Right renal pelvis (tissue), 4 donors: ENCODE data around the gene C11orf21. TPM values are rescaled to one million over a fixed set of nuclear protein-coding genes. Genes with fewer than 3 reads are reported as not detected.
"Not testable (repeated sequence)": the region's sequence is repeated elsewhere in the genome, so short reads cannot be mapped to it uniquely, and the experiment has no call there.

ENCODE experiments used
- DNase-seq, 4 donors: peaks; one replicate each; pipeline ENCODE4 v3.0.0-alpha.2; 2013; ENCODE audit warnings: low read depth in 4 of 4, low spot score in 3 of 4, missing footprints in 1 of 4
- polyA plus RNA-seq, 4 donors: library from polyadenylated mRNA; unstranded; fragments of 120-200 nt; gene quantifications; one replicate each; pipeline ENCODE4 v1.2.1, GENCODE V29; 2013; ENCODE audit not compliant: insufficient read length in 4 of 4

Gene C11orf21
- polyA plus RNA-seq, 4 donors = 0.62 to 1.0 (median 0.64) TPM

- no peak for DNase-seq
These were observed 2.6 kb downstream of the C11orf21 start for GRCh38 chr11:2298795-2299761.

GRCh38 chr11:2298131-2298794 lies 3.5 kb downstream of the C11orf21 start:
- no peak for DNase-seq

- no peak for DNase-seq
These were observed 4.1 kb downstream of the C11orf21 start for GRCh38 chr11:2297623-2298030.

GRCh38 chr11:2296913-2297622 lies 4.7 kb downstream of the C11orf21 start:
- no peak for DNase-seq

GRCh38 chr11:2295971-2296912 lies 5.5 kb downstream of the C11orf21 start:
- DNase-seq = no peak

- DNase-seq = no peak
These were observed 6.8 kb downstream of the C11orf21 start for GRCh38 chr11:2294926-2295290.

DNA sequence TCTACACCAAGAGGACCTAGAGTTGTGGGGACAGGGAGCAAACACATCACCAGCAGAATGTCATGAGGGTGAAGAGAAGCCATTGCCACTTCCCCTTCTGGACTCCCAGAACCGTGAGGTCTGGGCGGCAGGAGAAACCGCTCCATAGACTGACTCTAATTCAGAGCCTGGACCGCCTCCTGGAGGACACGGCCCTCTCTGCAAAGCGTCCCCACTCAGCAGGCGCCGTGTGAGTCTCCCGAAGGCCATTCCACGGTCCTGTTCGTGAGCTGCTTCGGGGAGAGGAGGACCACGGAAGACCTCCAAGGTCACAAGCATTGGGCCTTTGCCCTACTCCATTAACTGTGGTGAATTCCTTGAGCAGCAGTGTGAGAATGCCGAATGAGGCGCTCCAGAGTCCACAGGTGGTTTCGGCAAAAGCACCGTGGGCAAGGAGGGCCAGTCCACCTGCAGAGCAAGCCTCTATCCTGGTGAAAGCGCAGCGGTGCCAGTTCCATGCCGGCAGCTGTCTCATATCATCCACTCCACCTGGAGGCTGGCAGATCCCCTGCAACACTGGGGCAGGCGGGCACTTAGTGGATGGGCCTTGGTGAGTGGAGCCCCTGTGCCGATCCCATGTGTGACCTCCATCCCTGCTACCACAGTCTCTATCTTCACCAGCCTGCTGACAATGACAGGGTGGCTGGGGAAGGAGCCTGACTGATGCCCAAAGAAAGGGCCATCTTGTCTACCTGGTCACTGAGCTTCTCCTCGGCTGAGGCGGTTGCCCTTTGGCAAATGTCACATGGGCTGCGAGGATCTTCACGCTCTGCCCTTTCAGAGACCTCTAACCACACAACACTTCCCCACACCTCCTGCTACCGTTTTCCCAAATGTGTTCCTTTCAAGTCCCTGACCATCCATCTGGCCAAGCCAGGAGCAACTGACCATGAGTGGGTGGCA lies 7.5 kb downstream of the C11orf21 start:
- no peak for DNase-seq

DNA sequence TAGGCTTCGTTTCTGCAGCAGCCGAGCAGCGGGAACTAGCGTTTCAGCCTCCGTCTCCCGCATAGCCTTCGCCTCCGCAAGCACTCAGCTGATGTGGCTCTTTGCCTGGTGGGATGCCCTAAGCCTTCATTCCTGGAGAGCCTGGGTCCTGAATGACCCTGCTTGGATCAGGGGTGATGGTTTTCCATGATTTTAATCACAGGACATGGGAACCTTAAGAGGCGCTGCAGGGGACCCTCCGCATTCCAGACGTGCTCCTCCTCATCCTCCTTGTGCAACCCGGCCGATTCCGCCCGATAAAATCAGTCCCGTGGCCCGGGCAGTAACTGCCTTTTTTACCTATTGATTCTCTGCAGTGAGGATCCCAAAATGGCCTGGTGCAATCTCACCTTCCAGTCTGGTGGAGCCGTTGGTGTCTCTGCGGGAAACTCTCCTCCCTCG lies 8.2 kb downstream of the C11orf21 start:
- DNase-seq = no peak

- DNase-seq = no peak
These were observed 11.3 kb downstream of the C11orf21 start for GRCh38 chr11:2290351-2290841.

DNA sequence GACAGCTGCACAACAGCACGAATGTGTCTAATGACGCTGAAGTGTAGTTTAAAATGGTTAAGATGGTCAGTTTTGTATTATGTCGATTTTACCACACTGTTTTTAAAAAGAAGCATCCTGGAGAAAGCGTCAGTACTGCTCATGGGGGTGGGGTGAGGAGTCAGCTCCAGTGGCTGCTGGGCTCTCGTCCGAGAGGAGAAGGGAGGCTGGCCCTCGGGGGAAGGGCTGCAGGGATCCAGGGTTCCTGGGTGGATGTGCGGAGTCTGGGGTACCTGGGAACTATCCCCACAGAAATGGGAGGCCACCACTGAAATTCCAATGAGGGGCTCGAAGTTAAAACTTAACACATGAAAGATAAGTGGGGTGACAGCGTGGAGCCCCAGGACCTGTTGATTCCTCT lies 11.9 kb downstream of the C11orf21 start:
- no peak for DNase-seq

DNA sequence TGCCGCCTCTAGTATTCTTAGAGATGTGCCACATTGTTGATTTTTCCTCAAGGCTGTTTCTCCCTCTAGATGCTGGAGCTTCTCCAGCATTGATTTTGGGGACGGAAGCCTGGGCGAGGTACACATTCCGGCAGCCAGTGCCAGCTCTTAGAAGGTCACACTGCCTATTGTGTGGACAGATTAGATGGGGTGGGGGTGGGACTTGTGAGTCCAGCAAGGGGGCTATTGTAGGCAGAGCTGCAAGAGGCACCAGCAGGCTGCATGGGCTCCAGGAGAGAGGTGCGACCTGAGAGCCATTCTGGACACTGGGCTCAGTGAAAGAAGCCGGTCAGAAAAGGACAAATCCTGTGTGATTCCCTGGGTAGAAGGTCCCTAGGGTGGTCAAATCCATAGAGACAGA lies 12.4 kb downstream of the C11orf21 start:
- no peak for DNase-seq

DNA sequence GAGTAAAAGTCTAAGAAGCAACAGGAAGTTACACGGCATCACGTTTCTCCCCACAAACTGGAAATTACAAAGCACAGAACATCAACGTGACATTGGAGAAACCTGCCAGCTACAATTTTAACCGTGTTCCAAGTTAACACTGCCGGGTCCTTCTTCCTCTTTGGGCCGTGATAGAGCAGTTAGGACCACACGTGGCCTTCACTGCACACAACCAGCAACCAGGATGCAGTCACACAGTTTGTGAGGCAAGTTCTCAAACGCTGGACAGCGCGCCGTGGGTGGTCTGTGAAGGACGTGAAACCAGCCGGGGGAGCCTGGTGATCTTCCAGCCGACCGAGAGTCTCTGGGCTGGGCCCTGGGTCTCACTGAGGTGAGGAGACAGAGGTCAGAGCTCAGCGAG lies 14.6 kb downstream of the C11orf21 start:
- DNase-seq = no peak

- DNase-seq = not testable (repeated sequence)
These were observed 15.4 kb downstream of the C11orf21 start for GRCh38 chr11:2286350-2286749.

- DNase-seq = no peak
These were observed 21.5 kb downstream of the C11orf21 start for GRCh38 chr11:2280208-2280607.

DNA sequence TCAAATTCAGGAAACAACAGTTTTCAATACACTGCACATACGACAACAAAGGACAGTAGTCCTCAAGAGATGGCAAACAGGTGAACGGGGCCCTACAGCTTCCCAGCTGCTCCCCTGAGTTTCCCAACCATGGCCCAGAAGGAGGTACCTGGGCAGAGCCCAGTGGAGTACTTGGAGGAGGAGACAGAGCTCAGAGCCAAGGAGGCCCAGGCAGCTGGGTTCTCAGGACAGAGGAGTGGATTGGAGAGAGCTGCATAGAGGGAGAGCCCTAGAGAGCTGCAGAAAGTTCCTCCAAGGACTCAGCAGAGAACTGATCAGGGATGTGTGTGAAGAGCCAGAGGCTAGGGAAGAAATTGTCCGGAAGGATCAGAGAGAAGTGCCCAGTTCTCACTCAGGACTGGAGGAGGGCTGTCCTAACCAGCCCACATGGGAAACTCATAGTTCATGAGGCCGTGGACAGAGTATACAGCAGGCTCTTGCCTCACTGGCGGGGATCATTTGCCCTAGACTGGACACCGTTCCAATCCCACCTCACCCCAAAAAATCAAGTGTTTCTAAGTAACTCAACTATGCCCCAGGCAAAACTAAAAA lies 23.7 kb downstream of the C11orf21 start:
- no peak for DNase-seq

- DNase-seq = no peak
These were observed 24.7 kb downstream of the C11orf21 start for GRCh38 chr11:2277008-2277346.

GRCh38 chr11:2276280-2277007 lies 25.3 kb downstream of the C11orf21 start:
- DNase-seq = no peak
